Kidney capillary endothelial cell (primary cell): ENCODE data around the gene TRIM10.

Source experiments
- DNase-seq: peaks from one replicate; pipeline ENCODE4 v3.0.0-alpha.2; 2018; ENCODE audit warnings: low spot score

The TRIM10 gene

DNA sequence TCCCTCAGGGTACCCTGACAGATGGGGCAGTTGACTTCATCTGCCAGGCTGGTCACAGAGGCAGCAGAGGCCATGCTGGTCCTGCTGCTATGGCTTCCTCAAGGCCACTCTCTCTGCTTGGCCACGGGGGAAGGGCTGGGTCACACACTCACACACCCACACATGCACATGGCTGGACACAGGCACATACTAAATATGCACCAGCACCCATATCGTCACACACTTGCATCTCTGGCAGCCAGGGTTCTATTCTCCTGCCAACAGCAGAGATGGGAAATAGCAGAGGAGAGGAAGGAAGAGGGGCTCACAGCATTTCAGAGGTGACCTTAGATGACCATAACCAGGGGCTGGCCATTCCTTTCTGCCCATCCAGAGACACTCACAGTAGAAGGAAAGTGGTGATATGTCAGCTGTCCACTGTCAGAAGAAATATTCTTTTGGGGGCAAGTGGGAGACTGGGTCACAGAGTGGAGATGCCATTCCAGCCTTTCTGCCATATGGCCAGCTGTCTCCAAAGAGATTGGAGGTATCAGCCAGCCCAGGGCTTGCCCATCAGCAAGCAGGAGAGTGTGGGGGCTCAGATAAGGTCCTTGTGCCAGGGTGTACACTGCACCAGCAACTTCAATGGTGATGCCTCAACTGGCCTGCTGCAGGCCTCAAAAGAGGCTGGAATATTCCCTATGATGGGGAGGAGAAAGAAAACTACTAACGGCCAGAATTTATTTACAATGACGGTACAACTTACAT is at the start of gene TRIM10:
TSS of gene TRIM10 (minus strand) at position 427 of the 747 bp plus-strand sequence. CDS start at position 74, 353 bp downstream.
- DNase-seq, result no peak

DNA sequence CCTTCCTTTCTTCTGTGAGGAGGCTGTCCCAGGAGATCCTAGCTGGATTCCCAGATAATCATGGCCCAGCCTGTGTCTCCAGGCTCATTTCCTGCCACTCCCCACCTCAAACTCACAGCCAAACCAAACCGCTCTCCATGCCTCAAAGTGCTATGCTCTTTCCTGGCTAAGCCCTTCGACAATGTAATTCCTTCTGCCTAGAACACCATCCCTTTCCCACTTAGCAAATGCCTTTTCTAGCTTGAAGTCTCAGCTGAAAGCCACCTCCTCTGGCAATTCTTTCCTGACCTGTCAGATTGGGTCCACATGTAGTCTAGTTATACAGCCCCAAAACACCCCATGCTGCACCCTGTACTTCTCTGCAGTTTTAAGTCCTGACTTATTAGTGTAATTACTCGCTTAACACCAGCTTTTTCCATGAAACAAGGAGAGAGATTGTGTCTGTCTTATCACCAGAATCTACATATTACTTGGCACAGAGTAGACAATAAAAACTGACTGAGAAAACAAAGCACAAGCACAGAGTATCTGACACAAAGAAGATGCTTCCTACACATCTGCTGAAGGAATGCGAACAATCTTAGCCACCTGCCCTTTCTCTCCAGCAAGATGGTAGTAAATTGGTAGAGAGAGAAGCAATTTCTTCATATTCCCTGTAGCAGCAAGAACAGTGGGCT is 46.7 kb upstream of the TRIM10 start:
- DNase-seq, result no peak

DNA sequence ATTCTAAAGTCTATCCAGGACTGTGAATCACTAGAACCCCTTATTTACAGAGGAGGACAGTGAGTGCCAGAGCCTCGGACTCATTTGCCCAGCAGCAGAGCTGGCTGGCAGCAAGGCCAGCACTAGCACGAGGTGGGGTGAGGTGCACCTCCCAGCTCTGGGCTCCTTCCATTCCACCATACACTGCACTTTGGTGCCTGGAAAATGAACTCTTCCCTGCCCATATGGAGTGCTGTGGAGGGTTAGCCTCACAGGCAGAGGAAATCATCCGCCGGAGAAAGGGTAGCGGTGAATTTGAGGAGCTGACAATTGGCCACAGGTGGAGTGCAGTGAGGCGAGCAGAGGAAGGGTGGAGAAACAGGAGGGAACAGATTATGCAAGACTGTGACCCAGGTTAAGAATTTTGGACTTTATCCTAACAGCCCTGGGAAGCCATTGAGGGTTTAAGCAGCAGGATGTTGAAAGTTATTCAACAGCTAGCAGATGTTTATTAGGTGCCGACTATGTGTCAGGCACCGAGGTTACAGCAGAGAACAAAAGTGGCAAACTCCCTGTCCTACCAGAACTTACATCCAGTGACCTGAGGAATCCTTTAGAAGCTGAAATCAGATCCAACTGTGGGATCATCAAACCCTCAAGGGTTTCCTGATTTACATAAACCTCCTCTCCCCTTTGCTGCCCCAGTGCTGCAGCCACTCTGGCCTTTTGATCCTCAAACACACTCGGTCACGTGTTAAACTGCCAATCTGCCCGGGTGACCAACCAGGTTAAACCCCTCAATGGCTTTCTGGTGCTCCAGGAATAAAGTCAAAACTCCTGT is 46.0 kb upstream of the TRIM10 start:
- no peak for DNase-seq

DNA sequence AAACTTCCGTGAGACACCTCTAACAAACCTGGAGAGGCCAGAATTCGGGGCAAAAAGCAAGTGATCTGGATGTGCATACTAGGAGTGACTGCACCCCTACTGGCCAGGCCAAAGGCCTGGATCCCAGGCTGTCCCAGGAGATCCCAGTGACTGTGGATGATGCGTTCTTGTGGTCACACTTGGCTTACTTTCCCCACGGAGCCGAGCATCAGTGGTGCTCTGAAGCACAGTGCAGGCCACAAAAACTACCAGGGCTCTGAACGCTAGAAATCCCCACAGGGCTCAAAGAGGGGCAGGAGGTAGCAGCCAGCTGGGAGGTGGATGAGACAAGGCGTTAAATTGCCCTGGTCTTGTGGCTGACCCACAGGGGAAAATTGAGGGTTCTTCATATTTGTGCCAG is 45.1 kb upstream of the TRIM10 start:
- no peak for DNase-seq

DNA sequence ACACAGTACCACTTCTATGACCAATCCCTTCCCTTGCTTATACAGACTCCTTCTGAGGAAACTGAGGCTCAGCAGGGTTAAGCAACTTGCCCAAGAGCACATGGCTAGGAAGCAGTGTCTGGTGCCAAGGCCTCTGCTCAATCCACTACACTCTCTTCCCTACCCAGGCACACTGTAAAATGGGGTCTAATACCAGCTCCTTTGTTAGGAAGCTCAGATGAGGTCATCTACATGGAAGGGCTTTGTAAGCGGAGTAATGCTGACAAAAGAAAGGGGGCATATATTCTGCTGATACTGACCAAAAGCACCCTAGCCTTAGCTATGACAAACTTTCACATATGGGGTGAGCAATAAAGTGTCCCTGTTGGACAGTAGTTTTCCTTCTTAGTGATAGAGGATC is 43.1 kb upstream of the TRIM10 start:
- no peak for DNase-seq

DNA sequence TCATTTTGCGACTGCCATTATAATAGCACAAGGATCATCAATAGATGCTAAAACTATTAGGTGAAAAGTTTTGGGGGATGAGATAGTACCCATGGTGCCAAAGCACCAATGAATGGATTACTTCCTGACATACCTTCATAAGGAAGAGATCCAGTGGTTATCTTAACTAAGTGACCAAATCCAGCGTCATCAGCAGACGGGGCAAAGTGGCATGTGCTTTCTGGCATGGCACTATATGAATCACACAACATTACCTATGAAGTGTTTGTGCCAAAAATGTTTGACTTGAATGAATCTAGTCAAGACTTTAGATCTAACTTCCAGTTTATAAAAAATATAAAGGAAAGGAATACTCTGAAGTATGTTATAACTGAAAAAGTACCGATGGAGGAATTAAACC is 41.4 kb upstream of the TRIM10 start:
- DNase-seq, result no peak

- no peak for DNase-seq
These were observed 39.7 kb upstream of the TRIM10 start for GRCh38 chr6:30200551-30201281.

GRCh38 chr6:30198166-30199084 is 37.4 kb upstream of the TRIM10 start:
- DNase-seq, result no peak

DNA sequence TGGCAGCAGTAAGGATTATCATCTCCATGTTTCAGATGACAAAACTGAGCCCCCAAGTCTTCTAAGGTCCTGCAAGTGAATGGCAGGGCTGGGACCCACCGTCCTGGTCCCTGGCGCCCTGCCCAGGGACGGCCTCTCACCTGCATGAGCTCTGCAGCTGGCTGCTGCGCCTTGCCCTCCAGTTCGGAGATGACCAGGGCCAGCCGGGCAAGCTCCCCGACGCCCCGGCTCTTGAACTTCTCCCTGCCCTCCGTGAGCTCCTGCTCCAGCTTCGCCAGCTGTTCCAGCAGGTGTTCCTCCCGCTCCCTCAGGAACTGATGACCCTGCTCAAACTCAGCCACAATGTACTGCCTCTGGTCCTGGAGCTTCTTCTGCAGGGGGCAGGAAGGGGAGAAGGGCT is 35.4 kb upstream of the TRIM10 start:
- DNase-seq, result no peak

- no peak for DNase-seq
These were observed 34.9 kb upstream of the TRIM10 start for GRCh38 chr6:30195951-30196350.

- no peak for DNase-seq
These were observed 34.0 kb upstream of the TRIM10 start for GRCh38 chr6:30194797-30195690.

DNA sequence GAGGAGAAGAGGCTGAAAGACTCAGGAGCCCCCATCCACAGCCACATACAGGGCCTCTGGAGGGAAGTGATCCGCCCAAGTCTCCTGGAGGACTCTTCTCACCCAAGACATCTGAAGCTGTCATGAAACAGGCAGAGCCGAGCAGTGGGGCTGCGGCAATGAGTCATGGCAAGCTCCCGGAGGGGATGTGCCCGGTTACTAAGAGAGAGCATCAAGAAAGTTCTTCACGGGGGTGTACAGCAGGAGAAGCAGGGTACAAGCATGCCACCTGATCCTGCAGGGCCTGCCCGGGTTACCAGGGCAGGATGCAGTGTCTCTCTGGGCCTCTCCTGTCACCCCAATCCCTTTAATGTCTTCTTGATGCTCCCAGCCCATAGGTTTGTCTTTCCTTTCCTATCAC is 31.1 kb upstream of the TRIM10 start:
- no peak for DNase-seq

GRCh38 chr6:30188541-30188940 is 27.5 kb upstream of the TRIM10 start:
- DNase-seq, result no peak

GRCh38 chr6:30185846-30186484 is 25.0 kb upstream of the TRIM10 start:
- no peak for DNase-seq

GRCh38 chr6:30184417-30185031 is 23.5 kb upstream of the TRIM10 start:
- DNase-seq, result no peak

DNA sequence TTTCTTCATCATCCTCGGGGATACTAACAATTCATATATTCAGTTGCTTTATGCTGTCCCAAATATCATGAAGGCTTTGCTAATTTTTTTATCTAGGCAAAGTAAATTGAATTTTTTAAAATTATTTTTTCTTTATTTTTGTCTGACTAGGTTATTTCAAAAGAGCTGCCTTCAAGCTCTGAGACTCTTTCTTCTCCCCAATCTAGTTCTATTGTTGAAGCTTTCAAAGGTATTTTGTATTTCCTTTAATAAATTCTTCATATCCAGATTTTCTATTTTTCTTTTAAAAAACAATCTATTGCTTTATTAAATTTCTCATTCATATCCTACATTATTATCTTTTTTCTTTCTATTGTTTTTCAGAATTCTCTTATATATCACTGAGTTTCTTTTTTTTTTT is 19.1 kb upstream of the TRIM10 start:
- DNase-seq, result no peak

GRCh38 chr6:30178837-30179236 is 17.8 kb upstream of the TRIM10 start:
- DNase-seq, result no peak

- DNase-seq, result no peak
These were observed 14.8 kb upstream of the TRIM10 start for GRCh38 chr6:30175765-30176164.

GRCh38 chr6:30172681-30173080 is 11.7 kb upstream of the TRIM10 start:
- no peak for DNase-seq
